HL-60 (cell line): ENCODE data around the gene CTNNA1.

Experiments
- GABPA ChIP-seq: IDR thresholded peaks from 2 replicates; pipeline ENCODE4 v1.6.1; 2012; ENCODE audit warnings: low read depth
- TF ChIP-seq, protein P1 (sequence below): IDR thresholded peaks from one replicate; pipeline ENCODE4 v1.5.1; 2011; ENCODE audit warnings: low read length, control low read depth, inconsistent platforms; ENCODE audit not compliant: insufficient read depth

- TF ChIP-seq, protein P1, sequence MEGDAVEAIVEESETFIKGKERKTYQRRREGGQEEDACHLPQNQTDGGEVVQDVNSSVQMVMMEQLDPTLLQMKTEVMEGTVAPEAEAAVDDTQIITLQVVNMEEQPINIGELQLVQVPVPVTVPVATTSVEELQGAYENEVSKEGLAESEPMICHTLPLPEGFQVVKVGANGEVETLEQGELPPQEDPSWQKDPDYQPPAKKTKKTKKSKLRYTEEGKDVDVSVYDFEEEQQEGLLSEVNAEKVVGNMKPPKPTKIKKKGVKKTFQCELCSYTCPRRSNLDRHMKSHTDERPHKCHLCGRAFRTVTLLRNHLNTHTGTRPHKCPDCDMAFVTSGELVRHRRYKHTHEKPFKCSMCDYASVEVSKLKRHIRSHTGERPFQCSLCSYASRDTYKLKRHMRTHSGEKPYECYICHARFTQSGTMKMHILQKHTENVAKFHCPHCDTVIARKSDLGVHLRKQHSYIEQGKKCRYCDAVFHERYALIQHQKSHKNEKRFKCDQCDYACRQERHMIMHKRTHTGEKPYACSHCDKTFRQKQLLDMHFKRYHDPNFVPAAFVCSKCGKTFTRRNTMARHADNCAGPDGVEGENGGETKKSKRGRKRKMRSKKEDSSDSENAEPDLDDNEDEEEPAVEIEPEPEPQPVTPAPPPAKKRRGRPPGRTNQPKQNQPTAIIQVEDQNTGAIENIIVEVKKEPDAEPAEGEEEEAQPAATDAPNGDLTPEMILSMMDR, result no peak
- no peak for TF ChIP-seq GABPA
Observed at GRCh38 chr5:138978581-138978980, 225.4 kb downstream of the CTNNA1 start.
